Calu3 (cell line): ENCODE data around the gene EOMES. TPM values are rescaled to one million over a fixed set of nuclear protein-coding genes. Genes with fewer than 3 reads are reported as not detected.

Experiments
- BruUV-seq: library from RNA; stranded (reverse); fragments of 400-500 nt; replicated peaks from 2 replicates; lab custom pipeline; 2021; lab: Mats Ljungman, UMichigan
- CTCF ChIA-PET: fragments of 300-600 bp; sonication (Branson Sonifier 250); formaldehyde crosslinking; loops from one replicate; lab custom pipeline; 2022; ENCODE audit warnings: antibody characterized with exemption; lab: Charles Lee
- DNase-seq: peaks from one replicate; pipeline ENCODE4 v3.0.0; 2022
- H3K27ac Mint-ChIP-seq: one replicate; pipeline ENCODE4 v1.8.0; 2022; ENCODE audit warnings: mixed read lengths; ENCODE audit not compliant: unreplicated experiment
- H3K27me3 Mint-ChIP-seq: one replicate; pipeline ENCODE4 v1.8.0; 2022; ENCODE audit warnings: mixed read lengths; ENCODE audit not compliant: unreplicated experiment
- H3K36me3 Mint-ChIP-seq: one replicate; pipeline ENCODE4 v1.8.0; 2022; ENCODE audit warnings: mild to moderate bottlenecking, moderate library complexity, mixed read lengths; ENCODE audit not compliant: insufficient read depth, unreplicated experiment
- H3K4me1 Mint-ChIP-seq: one replicate; pipeline ENCODE4 v1.8.0; 2022; ENCODE audit warnings: mild to moderate bottlenecking, low read depth, mixed read lengths; ENCODE audit not compliant: unreplicated experiment
- H3K4me3 Mint-ChIP-seq: one replicate; pipeline ENCODE4 v1.8.0; 2022; ENCODE audit warnings: mild to moderate bottlenecking, low read depth, moderate library complexity, mixed read lengths; ENCODE audit not compliant: unreplicated experiment
- H3K9me3 Mint-ChIP-seq: one replicate; pipeline ENCODE4 v1.8.0; 2022; ENCODE audit warnings: low read depth, mixed read lengths; ENCODE audit not compliant: unreplicated experiment
- CTCF ChIP-seq: fragments of 200-600 bp; IDR thresholded peaks from one replicate; pipeline ENCODE4 v1.8.0; 2022; ENCODE audit warnings: antibody characterized with exemption; ENCODE audit not compliant: unreplicated experiment
- intact Hi-C: fragments of 100-400 bp; cut with micrococcal nuclease; formaldehyde crosslinking; loops from one replicate; pipeline ENCODE4 v1.10.0; 2022; ENCODE audit not compliant: unreplicated experiment
- total RNA-seq: library from RNA; stranded (reverse); gene quantifications from 2 replicates; pipeline ENCODE4 v1.2.3, GENCODE V29; 2022

Gene EOMES
- total RNA-seq, 1 experiment from 2014 or later: 0.61 TPM

GRCh38 chr3:27686642-27687041, 35.5 kb downstream of the EOMES start:
- CTCF ChIA-PET: no interaction called here
- Mint-ChIP-seq H3K9me3 (peaks cover 8% of the 10 kb centered on the region), H3K4me1 (no peaks in the 10 kb centered on the region)

DNA sequence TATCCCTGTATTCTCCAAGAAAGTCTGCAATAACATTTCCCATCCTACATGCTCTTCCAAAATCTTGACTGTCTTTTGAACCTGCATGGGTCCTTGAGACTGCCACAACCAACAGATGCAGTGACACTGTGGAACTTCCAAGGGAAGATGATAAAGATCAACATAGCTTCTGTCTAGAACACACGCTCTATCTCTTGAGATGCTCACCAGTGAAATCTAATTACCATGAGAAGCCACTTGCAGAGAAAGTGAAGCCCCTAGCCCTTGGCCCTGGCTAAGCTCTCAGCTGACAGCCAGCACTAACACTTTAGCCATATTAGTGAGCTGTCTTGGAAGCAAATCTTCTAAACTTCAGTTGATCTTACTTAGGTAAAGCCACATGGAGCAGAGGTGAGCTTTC, 36.6 kb downstream of the EOMES start:
- no peaks in the 10 kb centered on the region for H3K27me3 Mint-ChIP-seq
- H3K9me3 Mint-ChIP-seq: peaks cover 6% of the 10 kb centered on the region
- no peak for TF ChIP-seq CTCF
- no peak overlapping the region for H3K27ac Mint-ChIP-seq
- no TSS peak for BruUV-seq
- CTCF ChIA-PET: interaction anchor here (0.7 kb wide), 1 partner anchor 575 kb away, joined by 7 read pairs; no protein-coding TSS in a partner anchor
- peaks cover 6% of the 10 kb centered on the region for H3K36me3 Mint-ChIP-seq
- DNase-seq: no peak
- no peak overlapping the region for H3K4me3 Mint-ChIP-seq
- intact Hi-C loops: no loop called here
- peaks cover 9% of the 10 kb centered on the region for H3K4me1 Mint-ChIP-seq

More at GRCh38 chr3:27686642-27687041, 35.5 kb downstream of the EOMES start:
- H3K27me3 Mint-ChIP-seq: no peaks in the 10 kb centered on the region
- no peak for DNase-seq
- no peak overlapping the region for H3K27ac Mint-ChIP-seq
- TF ChIP-seq CTCF: no peak
- no TSS peak for BruUV-seq
- no peak overlapping the region for H3K4me3 Mint-ChIP-seq
- intact Hi-C loops: no loop called here
- no peaks in the 10 kb centered on the region for H3K36me3 Mint-ChIP-seq

DNA sequence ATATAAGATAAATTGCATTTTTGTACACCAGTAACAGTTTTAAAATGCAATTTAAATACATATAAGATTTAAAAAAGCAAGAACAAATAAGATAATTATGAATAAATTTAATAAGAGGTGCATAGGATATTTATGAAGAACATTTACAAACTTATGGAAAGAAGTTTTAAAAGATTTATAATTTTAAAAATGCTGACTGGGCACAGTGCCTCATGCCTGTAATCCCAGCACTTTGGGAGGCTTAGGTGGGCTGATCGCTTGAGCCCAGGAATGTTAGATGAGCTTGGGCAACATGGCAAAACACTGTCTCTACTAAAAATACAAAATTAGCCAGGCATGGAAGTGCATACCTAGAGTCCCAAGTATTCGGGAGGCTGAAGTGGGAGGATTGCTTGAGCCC, 37.8 kb downstream of the EOMES start:
- Mint-ChIP-seq H3K27me3 (no peaks in the 10 kb centered on the region), H3K4me1 (peaks cover 16% of the 10 kb centered on the region), H3K27ac (no peak overlapping the region), H3K9me3 (no peaks in the 10 kb centered on the region), H3K4me3 (no peak overlapping the region), H3K36me3 (peaks cover 6% of the 10 kb centered on the region)
- DNase-seq: no peak
- BruUV-seq: no TSS peak
- no peak for TF ChIP-seq CTCF
- intact Hi-C loops: loop anchor here (5.0 kb wide), 2 partner anchors 217 to 252 kb away; no protein-coding TSS in a partner anchor
- CTCF ChIA-PET: interaction anchor here (0.7 kb wide), 1 partner anchor 268 kb away, joined by 4 read pairs; no protein-coding TSS in a partner anchor

DNA sequence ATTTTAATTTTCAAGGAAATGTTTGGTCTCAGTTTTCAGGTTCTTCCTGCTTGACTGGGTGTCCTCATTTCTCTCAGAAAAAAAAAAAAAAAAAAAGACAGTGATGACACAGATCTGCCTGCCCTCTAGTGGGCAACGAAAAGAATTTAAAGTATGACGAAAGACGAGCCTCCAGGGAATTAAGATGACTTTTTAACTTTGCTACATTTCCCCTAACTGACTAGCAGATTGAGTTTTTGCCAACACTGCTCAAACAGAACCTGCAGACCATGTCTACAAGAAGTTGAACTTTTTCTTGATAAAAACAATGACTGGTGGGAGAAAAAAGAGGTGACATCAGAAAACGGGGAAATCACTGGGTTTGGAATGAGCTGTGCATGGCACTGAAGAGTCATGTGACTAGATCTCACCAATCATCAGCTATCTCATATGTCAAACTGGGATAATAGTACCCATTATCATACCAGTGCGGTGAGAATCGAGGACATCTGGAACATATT, 40.8 kb downstream of the EOMES start:
- Mint-ChIP-seq H3K9me3 (no peaks in the 10 kb centered on the region), H3K36me3 (peaks cover 6% of the 10 kb centered on the region), H3K27me3 (no peaks in the 10 kb centered on the region), H3K4me3 (peak overlapping the region; percentile 59), H3K27ac (peak overlapping the region; percentile 92), H3K4me1 (peaks cover 34% of the 10 kb centered on the region)
- BruUV-seq: no TSS peak
- peak; percentile 57 for DNase-seq
- CTCF ChIA-PET: interaction anchor here (0.6 to 1.7 kb wide), 23 partner anchors 14 to 1260 kb away, joined by 3 to 9 read pairs (median 4); partner anchors contain the start of genes AZI2 and ZCWPW2
- intact Hi-C loops: loop anchor here (2.0 to 5.0 kb wide), 4 partner anchors 200 to 370 kb away; no protein-coding TSS in a partner anchor
- peak; percentile 33 for TF ChIP-seq CTCF
